ENCODE results near the gene RRAS.

- TF ChIP-seq, protein P1, sequence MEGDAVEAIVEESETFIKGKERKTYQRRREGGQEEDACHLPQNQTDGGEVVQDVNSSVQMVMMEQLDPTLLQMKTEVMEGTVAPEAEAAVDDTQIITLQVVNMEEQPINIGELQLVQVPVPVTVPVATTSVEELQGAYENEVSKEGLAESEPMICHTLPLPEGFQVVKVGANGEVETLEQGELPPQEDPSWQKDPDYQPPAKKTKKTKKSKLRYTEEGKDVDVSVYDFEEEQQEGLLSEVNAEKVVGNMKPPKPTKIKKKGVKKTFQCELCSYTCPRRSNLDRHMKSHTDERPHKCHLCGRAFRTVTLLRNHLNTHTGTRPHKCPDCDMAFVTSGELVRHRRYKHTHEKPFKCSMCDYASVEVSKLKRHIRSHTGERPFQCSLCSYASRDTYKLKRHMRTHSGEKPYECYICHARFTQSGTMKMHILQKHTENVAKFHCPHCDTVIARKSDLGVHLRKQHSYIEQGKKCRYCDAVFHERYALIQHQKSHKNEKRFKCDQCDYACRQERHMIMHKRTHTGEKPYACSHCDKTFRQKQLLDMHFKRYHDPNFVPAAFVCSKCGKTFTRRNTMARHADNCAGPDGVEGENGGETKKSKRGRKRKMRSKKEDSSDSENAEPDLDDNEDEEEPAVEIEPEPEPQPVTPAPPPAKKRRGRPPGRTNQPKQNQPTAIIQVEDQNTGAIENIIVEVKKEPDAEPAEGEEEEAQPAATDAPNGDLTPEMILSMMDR (IDR thresholded peaks at IDR 0.05 in 4 of 5, conservative IDR thresholded peaks at IDR 0.05 in 1 of 5) = no peak
- TF ChIP-seq POLR2A (IDR thresholded peaks at IDR 0.05) = peak; percentile 98 to 99
These were observed 37.4 kb upstream of the RRAS start, which contains the start of gene PRMT1 for GRCh38 chr19:49677231-49677900.
